H9 (cell line): ENCODE results near the gene DTWD1. TPM values are rescaled to one million over a fixed set of nuclear protein-coding genes. Genes with fewer than 3 reads are reported as not detected.
"Not testable (repeated sequence)": the region's sequence is repeated elsewhere in the genome, so short reads cannot be mapped to it uniquely, and the experiment has no call there.

Experiments used
- DNase-seq: peaks from one replicate; pipeline ENCODE4 v3.0.0-alpha.2; 2017
- H2AFZ ChIP-seq: one replicate; pipeline ENCODE4 v1.6.1; 2013; ENCODE audit warnings: mild to moderate bottlenecking, low read length, control low read depth, moderate library complexity
- H2AK5ac ChIP-seq: 2 replicates; pipeline ENCODE4 v1.6.1; 2013; ENCODE audit warnings: low read length, control low read depth, mixed read lengths; ENCODE audit not compliant: insufficient read length
- H2BK120ac ChIP-seq: one replicate; pipeline ENCODE4 v1.6.1; 2013; ENCODE audit warnings: low read depth, mild to moderate bottlenecking, low read length, control low read depth, inconsistent platforms; ENCODE audit not compliant: poor library complexity, severe bottlenecking
- H2BK12ac ChIP-seq: 2 replicates; pipeline ENCODE4 v1.6.1; 2013; ENCODE audit warnings: low read length, control low read depth, mixed read lengths, low read depth; ENCODE audit not compliant: insufficient read length
- H2BK15ac ChIP-seq: 2 replicates; pipeline ENCODE4 v1.6.1; 2013; ENCODE audit warnings: low read depth, low read length, control low read depth
- H2BK20ac ChIP-seq: one replicate; pipeline ENCODE4 v1.6.1; 2013; ENCODE audit warnings: low read depth, mild to moderate bottlenecking, low read length, control low read depth, inconsistent platforms; ENCODE audit not compliant: poor library complexity, severe bottlenecking
- H2BK5ac ChIP-seq: 2 replicates; pipeline ENCODE4 v1.6.1; 2013; ENCODE audit warnings: low read length, control low read depth, mixed read lengths; ENCODE audit not compliant: insufficient read length
- H3K14ac ChIP-seq: 2 replicates; pipeline ENCODE4 v1.6.1; 2013; ENCODE audit warnings: low read length, control low read depth; ENCODE audit not compliant: insufficient read depth
- H3K18ac ChIP-seq: 2 replicates; pipeline ENCODE4 v1.6.1; 2013; ENCODE audit warnings: low read depth, mild to moderate bottlenecking, mixed read lengths, low read length, control low read depth; ENCODE audit not compliant: insufficient read length
- H3K23ac ChIP-seq: 2 replicates; pipeline ENCODE4 v1.6.1; 2013; ENCODE audit warnings: low read length, control low read depth, mixed read lengths, low read depth; ENCODE audit not compliant: insufficient read length
- H3K23me2 ChIP-seq: 2 replicates; pipeline ENCODE4 v1.6.1; 2013; ENCODE audit warnings: low read depth, mild to moderate bottlenecking, mixed read lengths, low read length, control low read depth; ENCODE audit not compliant: insufficient read length, poor library complexity, severe bottlenecking
- H3K27ac ChIP-seq: 2 replicates; pipeline ENCODE4 v1.5.1; 2013; ENCODE audit warnings: low read length, control low read depth, mixed read lengths, low read depth; ENCODE audit not compliant: insufficient read length
- H3K27me3 ChIP-seq: 2 replicates; pipeline ENCODE4 v1.6.1; 2013; ENCODE audit warnings: low read length, control low read depth, inconsistent platforms; ENCODE audit not compliant: insufficient read depth
- H3K4ac ChIP-seq: 2 replicates; pipeline ENCODE4 v1.6.1; 2013; ENCODE audit warnings: low read depth, mild to moderate bottlenecking, control low read depth, inconsistent platforms, low read length, moderate library complexity
- H3K4me1 ChIP-seq: 2 replicates; pipeline ENCODE4 v1.6.1; 2013; ENCODE audit warnings: low read length, control low read depth, inconsistent platforms; ENCODE audit not compliant: insufficient read depth
- H3K4me2 ChIP-seq: 2 replicates; pipeline ENCODE4 v1.6.1; 2013; ENCODE audit warnings: low read length, control low read depth, mixed read lengths; ENCODE audit not compliant: insufficient read length, insufficient read depth
- H3K56ac ChIP-seq: 2 replicates; pipeline ENCODE4 v1.6.1; 2013; ENCODE audit warnings: low read depth, mild to moderate bottlenecking, mixed read lengths, low read length, control low read depth; ENCODE audit not compliant: insufficient read length
- H3K79me1 ChIP-seq: 2 replicates; pipeline ENCODE4 v1.6.1; 2013; ENCODE audit warnings: low read depth, mild to moderate bottlenecking, moderate library complexity, low read length, control low read depth, inconsistent platforms; ENCODE audit not compliant: insufficient read depth, poor library complexity, severe bottlenecking
- H3K79me2 ChIP-seq: 2 replicates; pipeline ENCODE4 v1.6.1; 2013; ENCODE audit warnings: low read length, control low read depth, inconsistent platforms; ENCODE audit not compliant: insufficient read depth
- H3K9ac ChIP-seq: 2 replicates; pipeline ENCODE4 v1.6.1; 2013; ENCODE audit warnings: low read length, control low read depth, mixed read lengths; ENCODE audit not compliant: insufficient read length; ENCODE audit errors: extremely low read depth
- H3K9me3 ChIP-seq: one replicate; pipeline ENCODE4 v1.6.1; 2013; ENCODE audit warnings: low read depth, low read length, inconsistent platforms; ENCODE audit not compliant: control insufficient read depth
- H3T11ph ChIP-seq: one replicate; pipeline ENCODE4 v1.6.1; 2013; ENCODE audit warnings: mild to moderate bottlenecking, low read length, control low read depth, inconsistent platforms
- H4K20me1 ChIP-seq: one replicate; pipeline ENCODE4 v1.6.1; 2013; ENCODE audit not compliant: control insufficient read depth, insufficient read length, insufficient read depth
- H4K5ac ChIP-seq: 2 replicates; pipeline ENCODE4 v1.6.1; 2013; ENCODE audit warnings: low read depth, mild to moderate bottlenecking, mixed read lengths, low read length, control low read depth; ENCODE audit not compliant: insufficient read length
- H4K8ac ChIP-seq: replicated peaks from 2 replicates; pipeline ENCODE4 v1.6.1; 2013; ENCODE audit warnings: low read length, control low read depth, mixed read lengths, low read depth; ENCODE audit not compliant: insufficient read length
- H4K91ac ChIP-seq: 2 replicates; pipeline ENCODE4 v1.6.1; 2013; ENCODE audit warnings: low read depth, mild to moderate bottlenecking, moderate library complexity, mixed read lengths, low read length, control low read depth; ENCODE audit not compliant: insufficient read length
- H3K27ac Mint-ChIP-seq, 3 experiments: 2 replicates in 2 of 3; 3 replicates in 1 of 3; pipeline ENCODE4 v1.8.0; 2020 to 2021; ENCODE audit warnings: mixed read lengths in 3 of 3, mild to moderate bottlenecking in 1 of 3, moderate library complexity in 1 of 3
- H3K27me3 Mint-ChIP-seq: 2 replicates; pipeline ENCODE4 v1.8.0; 2021; ENCODE audit warnings: low read depth, mild to moderate bottlenecking, moderate library complexity, mixed read lengths
- H3K36me3 Mint-ChIP-seq, 3 experiments: 2 replicates in 2 of 3; 3 replicates in 1 of 3; pipeline ENCODE4 v1.8.0; 2020 to 2021; ENCODE audit warnings: low read depth in 3 of 3, mixed read lengths in 3 of 3; ENCODE audit not compliant: insufficient read depth in 1 of 3
- H3K4me1 Mint-ChIP-seq, 2 experiments: 2 replicates each; pipeline ENCODE4 v1.8.0; 2020; ENCODE audit warnings: mixed read lengths in 2 of 2
- H3K4me3 Mint-ChIP-seq, 2 experiments: 2 replicates in 1 of 2; 3 replicates in 1 of 2; pipeline ENCODE4 v1.8.0; 2020 to 2021; ENCODE audit warnings: mild to moderate bottlenecking in 2 of 2, mixed read lengths in 2 of 2, moderate library complexity in 1 of 2
- H3K9me3 Mint-ChIP-seq, 2 experiments: 2 replicates in 1 of 2; 3 replicates in 1 of 2; pipeline ENCODE4 v1.8.0; 2020; ENCODE audit warnings: mild to moderate bottlenecking in 2 of 2, mixed read lengths in 2 of 2, moderate library complexity in 1 of 2
- WGBS: extraction: QIAGEN DNeasy Blood & Tissue Kit; methylation state at CpG from one replicate; pipeline ENCODE4 v1.1.7; 2013; ENCODE audit warnings: missing lambda C conversion rate, low lambda C conversion rate, mixed read lengths; ENCODE audit not compliant: insufficient read length; ENCODE audit errors: extremely low coverage; 5-methylcytosine and 5-hydroxymethylcytosine counted together
- total RNA-seq: library from RNA; stranded (reverse); gene quantifications from 2 replicates; pipeline ENCODE4 v1.2.1, GENCODE V29; 2021
- TF ChIP-seq, protein P1 (sequence below): fragments of 200-600 bp; sonication (generic); conservative IDR thresholded peaks from 3 replicates; pipeline ENCODE4 v1.8.0; 2021; ENCODE audit warnings: antibody characterized with exemption, mild to moderate bottlenecking

The DTWD1 gene
- total RNA-seq, 1 experiment from 2014 or later = 26.7 TPM

DNA sequence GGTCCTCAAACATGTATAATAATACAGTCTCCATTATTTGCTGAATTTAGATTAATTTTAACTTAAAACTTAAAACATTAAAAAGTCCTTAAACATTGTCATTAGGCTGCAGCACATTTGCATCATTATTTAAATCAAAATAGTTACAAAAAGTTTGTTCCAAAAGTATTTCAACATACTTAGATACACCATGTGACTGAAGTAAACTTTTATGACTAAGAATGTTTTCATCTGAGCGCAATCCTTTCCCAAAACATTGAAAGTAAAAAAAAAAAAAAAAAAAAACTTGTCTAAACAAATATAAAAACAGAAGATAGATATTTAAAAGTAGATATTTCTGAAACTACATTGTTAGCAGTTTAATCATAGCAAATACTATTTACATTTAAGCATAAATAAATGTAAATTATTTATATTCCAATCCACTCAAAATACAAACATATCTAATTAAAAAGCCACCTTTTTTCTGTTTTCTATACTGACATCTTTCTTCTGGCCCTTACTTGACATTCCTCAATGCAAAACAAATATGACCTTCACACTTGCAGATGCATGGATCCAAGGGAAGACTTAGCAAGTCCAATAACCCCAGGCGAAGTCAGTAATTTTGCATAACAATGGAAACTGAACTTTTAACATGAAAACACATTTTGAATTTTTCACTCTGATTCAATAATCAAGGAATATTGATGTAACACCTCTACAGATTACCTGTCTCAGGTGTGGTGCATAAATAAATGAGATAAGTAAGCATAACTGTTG is 10.5 kb upstream of the DTWD1 start:
- no peak overlapping the region for H3K18ac ChIP-seq
- H2BK5ac ChIP-seq = no peak overlapping the region
- H3K9ac ChIP-seq = no peak overlapping the region
- H3K4me3 Mint-ChIP-seq = no peak overlapping the region
- no peak overlapping the region for H3K14ac ChIP-seq
- no peak overlapping the region for H2AK5ac ChIP-seq
- H3K36me3 Mint-ChIP-seq = peaks cover 11 to 25% (median 12%) of the 10 kb centered on the region in 3 experiments
- H3K79me2 ChIP-seq = no peaks in the 10 kb centered on the region
- H3K27me3 Mint-ChIP-seq = no peaks in the 10 kb centered on the region
- peaks cover 4% of the 10 kb centered on the region in 2 experiments for H3K4me1 Mint-ChIP-seq
- peaks cover 10 to 11% of the 10 kb centered on the region in 2 experiments for H3K9me3 Mint-ChIP-seq
- no peak overlapping the region for H4K8ac ChIP-seq
- H3K4me1 ChIP-seq = no peaks in the 10 kb centered on the region; the same call in 1 of the 2 replicates
- no peak overlapping the region for H2BK15ac ChIP-seq
- no peak overlapping the region for H2BK12ac ChIP-seq
- H3K4ac ChIP-seq = no peak overlapping the region
- H3K27ac Mint-ChIP-seq = peak overlapping the region in 1 of 3 experiments; percentile 13; a peak in 1 of 7 replicates
- no peak overlapping the region for H3K56ac ChIP-seq
- no peak overlapping the region for H3K27ac ChIP-seq
- no peak overlapping the region for H2AFZ ChIP-seq
- no peak overlapping the region for H2BK120ac ChIP-seq
- H3K27me3 ChIP-seq = no peaks in the 10 kb centered on the region
- H3K23me2 ChIP-seq = no peaks in the 10 kb centered on the region
- no peaks in the 10 kb centered on the region for H3K9me3 ChIP-seq
- DNase-seq = no peak
- TF ChIP-seq, protein P1, sequence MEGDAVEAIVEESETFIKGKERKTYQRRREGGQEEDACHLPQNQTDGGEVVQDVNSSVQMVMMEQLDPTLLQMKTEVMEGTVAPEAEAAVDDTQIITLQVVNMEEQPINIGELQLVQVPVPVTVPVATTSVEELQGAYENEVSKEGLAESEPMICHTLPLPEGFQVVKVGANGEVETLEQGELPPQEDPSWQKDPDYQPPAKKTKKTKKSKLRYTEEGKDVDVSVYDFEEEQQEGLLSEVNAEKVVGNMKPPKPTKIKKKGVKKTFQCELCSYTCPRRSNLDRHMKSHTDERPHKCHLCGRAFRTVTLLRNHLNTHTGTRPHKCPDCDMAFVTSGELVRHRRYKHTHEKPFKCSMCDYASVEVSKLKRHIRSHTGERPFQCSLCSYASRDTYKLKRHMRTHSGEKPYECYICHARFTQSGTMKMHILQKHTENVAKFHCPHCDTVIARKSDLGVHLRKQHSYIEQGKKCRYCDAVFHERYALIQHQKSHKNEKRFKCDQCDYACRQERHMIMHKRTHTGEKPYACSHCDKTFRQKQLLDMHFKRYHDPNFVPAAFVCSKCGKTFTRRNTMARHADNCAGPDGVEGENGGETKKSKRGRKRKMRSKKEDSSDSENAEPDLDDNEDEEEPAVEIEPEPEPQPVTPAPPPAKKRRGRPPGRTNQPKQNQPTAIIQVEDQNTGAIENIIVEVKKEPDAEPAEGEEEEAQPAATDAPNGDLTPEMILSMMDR = no peak
- no peak overlapping the region for H4K5ac ChIP-seq
- H3K79me1 ChIP-seq = no peaks in the 10 kb centered on the region
- H2BK20ac ChIP-seq = no peak overlapping the region
- no CpG with 5 or more reads among the region's 2 CpGs for WGBS
- H3K23ac ChIP-seq = no peak overlapping the region
- H4K91ac ChIP-seq = no peak overlapping the region
- no peak overlapping the region for H3T11ph ChIP-seq
- no peaks in the 10 kb centered on the region for H4K20me1 ChIP-seq
- H3K4me2 ChIP-seq = no peak overlapping the region

DNA sequence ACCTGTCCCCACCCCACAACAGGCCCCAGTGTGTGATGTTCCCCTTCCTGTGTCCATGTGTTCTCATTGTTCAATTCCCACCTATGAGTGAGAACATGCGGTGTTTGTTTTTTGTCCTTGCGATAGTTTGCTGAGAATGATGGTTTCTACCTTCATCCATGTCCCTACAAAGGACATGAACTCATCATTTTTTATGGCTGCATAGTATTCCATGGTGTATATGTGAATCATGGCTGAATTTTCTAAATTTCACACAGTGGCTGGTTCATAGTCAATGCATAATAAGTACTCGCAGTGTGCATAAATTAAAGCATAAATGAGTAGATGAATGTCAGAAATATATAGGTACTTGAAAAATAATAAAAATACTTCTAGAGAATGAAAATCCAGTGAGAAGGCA is 8.6 kb upstream of the DTWD1 start:
- H3K27ac ChIP-seq, H4K5ac ChIP-seq, H2BK12ac ChIP-seq, H2BK5ac ChIP-seq, H3K9ac ChIP-seq, H3K27ac Mint-ChIP-seq, H2AFZ ChIP-seq, H3K4me2 ChIP-seq, H3T11ph ChIP-seq, H2BK120ac ChIP-seq, H3K79me1 ChIP-seq, H2AK5ac ChIP-seq, H3K18ac ChIP-seq, H3K4ac ChIP-seq, H3K4me1 Mint-ChIP-seq, H3K4me3 Mint-ChIP-seq, H3K23me2 ChIP-seq, DNase-seq, H3K79me2 ChIP-seq, H3K27me3 Mint-ChIP-seq, H3K56ac ChIP-seq, H2BK20ac ChIP-seq, H4K91ac ChIP-seq, H4K8ac ChIP-seq, H2BK15ac ChIP-seq, H3K23ac ChIP-seq, H3K14ac ChIP-seq, H3K9me3 ChIP-seq, H3K27me3 ChIP-seq, H4K20me1 ChIP-seq, H3K4me1 ChIP-seq: not testable (repeated sequence)
- Mint-ChIP-seq H3K9me3 (peaks cover 11 to 14% of the 10 kb centered on the region in 2 experiments), H3K36me3 (peaks cover 14 to 30% (median 14%) of the 10 kb centered on the region in 3 experiments)
- no CpG with 5 or more reads among the region's 3 CpGs for WGBS
